Transverse colon (tissue), 4 donors: ENCODE results near the gene JMJD6. TPM values are rescaled to one million over a fixed set of nuclear protein-coding genes. Genes with fewer than 3 reads are reported as not detected.
"Not testable (repeated sequence)": the region's sequence is repeated elsewhere in the genome, so short reads cannot be mapped to it uniquely, and the experiment has no call there.

Experiments used
- DNase-seq: peaks from one replicate; pipeline ENCODE4 v3.0.0-alpha.2; 2019
- H3K27ac ChIP-seq, 4 donors: fragments of 200-600 bp; sonication (generic); 2 replicates each; pipeline ENCODE4 v1.5.1; 2016 to 2018; ENCODE audit warnings: inconsistent platforms in 4 of 4
- H3K27me3 ChIP-seq: fragments of 200-600 bp; sonication (generic); 2 replicates; pipeline ENCODE4 v1.5.1; 2017; ENCODE audit warnings: inconsistent platforms
- H3K36me3 ChIP-seq, 4 donors: fragments of 200-600 bp; sonication (generic); 2 replicates each; pipeline ENCODE4 v1.5.1; 2017 to 2019; ENCODE audit warnings: inconsistent platforms in 4 of 4
- H3K4me1 ChIP-seq, 4 donors: fragments of 200-600 bp; sonication (generic); 2 replicates each; pipeline ENCODE4 v1.5.1; 2017 to 2020; ENCODE audit warnings: inconsistent platforms in 4 of 4
- H3K4me3 ChIP-seq, 4 donors: fragments of 200-600 bp; sonication (generic); 1 replicate in 1 of 4; 2 replicates in 3 of 4; pipeline versions ENCODE4 v1.5.1 to v1.6.1; 2017 to 2019; ENCODE audit warnings: inconsistent platforms in 4 of 4
- H3K9me3 ChIP-seq, 2 donors: fragments of 200-600 bp; sonication (generic); 2 replicates each; pipeline ENCODE4 v1.5.1; 2017 to 2019; ENCODE audit warnings: inconsistent platforms in 2 of 2
- EP300 ChIP-seq: sonication (generic); formaldehyde crosslinking; IDR thresholded peaks from one replicate; pipeline ENCODE4 v1.6.1; 2017; ENCODE audit warnings: antibody characterized with exemption, low read depth
- POLR2A ChIP-seq: fragments of 450-650 bp; IDR thresholded peaks from one replicate; pipeline ENCODE4 v1.6.1; 2016; ENCODE audit warnings: antibody characterized with exemption, mild to moderate bottlenecking, moderate library complexity
- POLR2AphosphoS5 ChIP-seq, 3 donors: sonication (generic); formaldehyde crosslinking; IDR thresholded peaks; one replicate each; pipeline ENCODE4 v1.6.1; 2016; ENCODE audit warnings: antibody characterized with exemption in 3 of 3
- WGBS, 2 donors: methylation state at CpG; one replicate each; pipeline ENCODE4 v1.1.5; 2018; ENCODE audit warnings: low coverage in 1 of 2; 5-methylcytosine and 5-hydroxymethylcytosine counted together
- in situ Hi-C, 4 donors: fragments of 200-750 bp; cut with MboI; loops; one replicate each; pipeline versions ENCODE4 v1.15.0 to v1.15.1; 2017; ENCODE audit warnings: low sequenced_read_pairs in 3 of 4, low pct_ligation_motif_present in 1 of 4, low pct_unique_long_range_greater_than_20kb in 1 of 4
- intact Hi-C: fragments of 100-400 bp; cut with DNase I; formaldehyde crosslinking; loops from one replicate; pipeline ENCODE4 v1.15.1; 2023; ENCODE audit warnings: low total_unique reads
- total RNA-seq, 4 donors: library from RNA; depleted of rRNA; stranded (reverse); fragments of >200 nt; gene quantifications; one replicate each; pipeline ENCODE4 v1.1.0, GENCODE V29; 2016
- TF ChIP-seq, protein P1 (sequence below), 5 experiments: fragments of 200-600 bp in 3 of 5; fragments of 450-650 bp in 2 of 5; sonication (generic) in 3 of 5; IDR thresholded peaks; 1 replicate in 2 of 5; 2 replicates in 3 of 5; pipeline ENCODE4 v1.5.1; 2016 to 2017; ENCODE audit warnings: antibody characterized with exemption in 5 of 5, inconsistent platforms in 3 of 5, mild to moderate bottlenecking in 2 of 5, moderate library complexity in 1 of 5

JMJD6 gene
- total RNA-seq, 4 donors from 2014 or later, result 25.4 to 58.4 (median 26.9) TPM

DNA sequence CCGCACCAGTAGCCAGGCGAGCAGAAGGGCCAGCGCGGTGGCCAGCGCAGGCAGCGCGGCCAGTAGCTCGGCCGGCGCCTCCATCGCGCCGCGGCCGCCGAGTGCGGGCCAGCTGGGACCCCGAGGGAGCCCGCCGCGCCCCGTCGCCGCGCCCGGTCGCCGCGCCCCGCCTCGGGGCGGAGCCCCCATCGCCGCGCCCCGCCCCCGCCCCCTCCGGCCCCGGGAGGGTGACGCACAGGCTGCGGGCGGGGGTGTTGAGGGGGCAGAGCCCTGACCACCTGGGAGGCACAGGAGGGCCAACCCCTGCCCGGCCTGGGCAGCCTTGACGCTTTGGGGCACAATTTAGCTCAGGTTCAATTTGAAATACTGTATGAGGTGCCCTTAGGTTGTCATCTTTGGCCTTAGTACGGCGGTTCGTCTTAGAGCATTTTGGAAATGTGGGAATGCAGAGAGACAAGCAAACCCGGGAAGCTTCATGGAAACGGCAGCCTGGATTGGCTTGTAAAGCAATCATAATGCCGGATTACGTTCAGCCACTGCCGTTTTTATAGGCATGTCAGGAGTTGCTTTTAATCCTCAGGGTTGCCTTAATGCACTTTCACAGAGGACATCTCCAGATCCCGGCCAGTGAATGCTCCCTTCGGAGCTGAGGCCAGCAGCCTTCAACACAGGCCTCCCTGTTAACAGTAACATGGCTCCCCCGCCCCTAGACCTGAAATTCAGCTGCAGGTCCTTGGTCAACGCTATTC lies 15.4 kb downstream of the JMJD6 start, which contains the start of gene MXRA7:
MXRA7 (minus strand) TSS at position 103 of the 749 bp plus-strand sequence; CDS start at position 84, 19 bp downstream.
- Histone ChIP-seq H3K4me3 (peak within 1 kb of the TSS; percentile 42 to 91 (median 57)), H3K27ac (peak within 1 kb of the TSS; percentile 82 to 97 (median 88)), H3K36me3 (peaks cover 0 to 21% (median 0%) of the 10 kb centered on the region in 4 donors), H3K9me3 (no peaks in the 10 kb centered on the region), H3K4me1 (peaks cover 15 to 46% (median 22%) of the 10 kb centered on the region in 4 donors), H3K27me3 (no peaks in the 10 kb centered on the region)
- DNase-seq, result peak; percentile 72
- in situ Hi-C loops (loop anchor here in 1 of 4 donors (25.0 kb wide), 1 partner anchor 174 kb away; the partner anchor contains the start of genes CYGB and PRCD), intact Hi-C loops (no loop called here)
- WGBS, 2 donors, result 15 to 22% methylated on average over 5 to 14 of the region's 56 CpGs
- peak in 1 of 3 donors; percentile 12 for TF ChIP-seq POLR2AphosphoS5 (IDR thresholded peaks at IDR 0.05)
- TF ChIP-seq EP300, result no peak

DNA sequence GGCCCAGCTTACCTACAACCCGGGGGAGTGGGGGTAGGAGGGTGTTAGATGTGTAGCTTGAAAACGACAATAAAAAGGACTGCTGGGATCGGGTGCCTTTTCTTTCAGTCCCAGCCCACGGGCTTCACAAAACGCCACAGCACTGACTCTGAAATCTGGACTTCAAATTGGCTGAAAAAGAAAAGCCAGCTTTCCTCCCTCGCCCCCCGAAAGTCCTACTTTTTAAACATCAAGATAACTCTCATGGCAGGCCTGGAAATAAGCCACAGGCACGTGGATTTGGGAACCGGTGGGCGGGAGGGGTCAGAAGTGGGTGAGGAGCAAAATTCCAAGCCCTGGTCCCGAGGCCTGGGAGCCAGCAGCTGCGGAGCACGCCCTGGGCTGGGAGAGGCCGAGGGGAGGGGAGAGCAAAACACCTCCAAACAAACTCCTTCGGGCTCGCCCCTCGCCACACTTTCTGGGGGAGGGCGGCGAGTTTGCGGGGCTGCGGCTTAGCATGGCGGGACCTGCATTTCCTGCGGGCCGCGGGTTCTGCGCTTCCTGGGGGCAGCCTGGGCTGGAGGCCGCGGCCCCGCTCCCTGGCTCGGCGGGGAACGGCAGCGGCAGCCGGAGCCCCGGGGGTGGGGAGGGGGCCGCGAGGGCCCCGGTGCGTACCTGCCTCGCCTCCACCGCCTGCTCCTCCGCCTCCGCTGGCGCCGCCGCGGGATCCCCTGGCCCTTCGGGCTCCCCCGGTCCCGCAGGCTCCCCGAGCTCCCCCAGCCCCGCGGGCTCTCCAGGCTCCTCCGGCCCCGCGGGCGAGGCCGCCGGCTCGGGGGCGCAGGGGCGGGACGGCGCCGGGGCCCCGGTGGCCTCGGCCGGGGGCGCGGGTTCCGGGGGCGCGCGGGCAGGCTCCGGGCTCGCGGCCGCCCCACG lies 16.2 kb downstream of the JMJD6 start:
- Histone ChIP-seq H3K27ac (peak overlapping the region; percentile 82 to 97 (median 88)), H3K36me3 (peaks cover 0 to 14% (median 0%) of the 10 kb centered on the region in 4 donors), H3K4me3 (peak overlapping the region; percentile 42 to 91 (median 57)), H3K4me1 (peaks cover 10 to 38% (median 22%) of the 10 kb centered on the region in 4 donors)
- H3K27me3 ChIP-seq, H3K9me3 ChIP-seq, DNase-seq, intact Hi-C loops: not testable (repeated sequence)
- 9% methylated on average over 25 of the region's 79 CpGs; no CpG with 5 or more reads in 1 of the 2 donors for WGBS, 2 donors
- in situ Hi-C loops, result loop anchor here in 1 of 4 donors (25.0 kb wide), 1 partner anchor 173 kb away; the partner anchor contains the start of genes CYGB and PRCD

DNA sequence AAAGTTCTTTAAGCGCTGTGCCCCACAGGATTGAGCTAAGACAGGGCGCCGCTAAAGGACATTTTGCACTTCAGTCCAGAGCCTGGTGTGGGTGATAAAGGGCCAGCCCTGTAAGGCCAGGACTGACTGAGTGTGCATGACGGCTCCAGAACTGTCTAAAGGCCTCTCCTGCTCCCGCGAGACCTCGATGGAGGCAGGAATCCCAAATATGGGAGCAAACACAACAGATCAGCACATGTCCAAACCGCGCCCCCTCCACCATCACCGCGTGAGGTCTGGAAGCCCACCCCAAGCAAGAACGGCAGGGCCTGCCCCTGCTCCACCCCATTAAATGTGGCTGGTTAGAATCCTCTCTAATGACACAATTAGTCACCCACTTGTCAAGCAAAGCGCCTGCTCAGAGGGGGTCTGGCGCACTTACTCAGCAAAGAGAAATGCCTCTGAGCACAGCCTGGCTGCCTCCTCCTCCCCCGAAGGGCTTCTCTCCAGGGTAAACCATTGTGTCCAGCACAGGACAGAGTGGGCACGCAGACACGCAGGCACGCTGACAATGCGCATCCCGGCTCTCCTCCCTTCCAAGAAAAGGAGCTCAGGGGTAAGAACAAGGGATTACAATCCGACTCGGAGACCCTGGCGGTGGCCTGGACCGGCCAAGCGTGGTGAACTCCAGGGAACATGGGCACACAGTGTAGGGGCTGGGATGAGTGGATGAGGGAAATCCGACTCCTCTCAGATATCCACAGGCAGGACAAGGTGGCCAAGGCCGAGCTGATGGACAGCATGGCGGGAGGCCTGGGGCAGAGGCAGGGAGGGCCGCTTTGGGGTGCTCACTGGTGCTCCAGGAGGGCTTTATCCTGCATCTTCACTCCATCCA lies 17.1 kb downstream of the JMJD6 start:
- Histone ChIP-seq H3K36me3 (peaks cover 0 to 14% (median 0%) of the 10 kb centered on the region in 4 donors), H3K27me3 (no peaks in the 10 kb centered on the region), H3K4me1 (peaks cover 9 to 30% (median 24%) of the 10 kb centered on the region in 4 donors), H3K4me3 (peak overlapping the region; percentile 42 to 91 (median 57)), H3K27ac (peak overlapping the region; percentile 82 to 97 (median 88)), H3K9me3 (no peaks in the 10 kb centered on the region)
- TF ChIP-seq EP300 (peak; percentile 7), POLR2AphosphoS5 (IDR thresholded peaks at IDR 0.05) (peak; percentile 74 to 78 (median 78)), POLR2A (peak; percentile 69)
- TF ChIP-seq, protein P1, sequence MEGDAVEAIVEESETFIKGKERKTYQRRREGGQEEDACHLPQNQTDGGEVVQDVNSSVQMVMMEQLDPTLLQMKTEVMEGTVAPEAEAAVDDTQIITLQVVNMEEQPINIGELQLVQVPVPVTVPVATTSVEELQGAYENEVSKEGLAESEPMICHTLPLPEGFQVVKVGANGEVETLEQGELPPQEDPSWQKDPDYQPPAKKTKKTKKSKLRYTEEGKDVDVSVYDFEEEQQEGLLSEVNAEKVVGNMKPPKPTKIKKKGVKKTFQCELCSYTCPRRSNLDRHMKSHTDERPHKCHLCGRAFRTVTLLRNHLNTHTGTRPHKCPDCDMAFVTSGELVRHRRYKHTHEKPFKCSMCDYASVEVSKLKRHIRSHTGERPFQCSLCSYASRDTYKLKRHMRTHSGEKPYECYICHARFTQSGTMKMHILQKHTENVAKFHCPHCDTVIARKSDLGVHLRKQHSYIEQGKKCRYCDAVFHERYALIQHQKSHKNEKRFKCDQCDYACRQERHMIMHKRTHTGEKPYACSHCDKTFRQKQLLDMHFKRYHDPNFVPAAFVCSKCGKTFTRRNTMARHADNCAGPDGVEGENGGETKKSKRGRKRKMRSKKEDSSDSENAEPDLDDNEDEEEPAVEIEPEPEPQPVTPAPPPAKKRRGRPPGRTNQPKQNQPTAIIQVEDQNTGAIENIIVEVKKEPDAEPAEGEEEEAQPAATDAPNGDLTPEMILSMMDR (IDR thresholded peaks at IDR 0.05), result no peak
- intact Hi-C loops (no loop called here), in situ Hi-C loops (loop anchor here in 1 of 4 donors (25.0 kb wide), 1 partner anchor 172 kb away; the partner anchor contains the start of genes CYGB and PRCD)
- DNase-seq, result peak; percentile 72
- WGBS, 2 donors, result 66 to 100% methylated on average over 4 to 29 of the region's 29 CpGs

DNA sequence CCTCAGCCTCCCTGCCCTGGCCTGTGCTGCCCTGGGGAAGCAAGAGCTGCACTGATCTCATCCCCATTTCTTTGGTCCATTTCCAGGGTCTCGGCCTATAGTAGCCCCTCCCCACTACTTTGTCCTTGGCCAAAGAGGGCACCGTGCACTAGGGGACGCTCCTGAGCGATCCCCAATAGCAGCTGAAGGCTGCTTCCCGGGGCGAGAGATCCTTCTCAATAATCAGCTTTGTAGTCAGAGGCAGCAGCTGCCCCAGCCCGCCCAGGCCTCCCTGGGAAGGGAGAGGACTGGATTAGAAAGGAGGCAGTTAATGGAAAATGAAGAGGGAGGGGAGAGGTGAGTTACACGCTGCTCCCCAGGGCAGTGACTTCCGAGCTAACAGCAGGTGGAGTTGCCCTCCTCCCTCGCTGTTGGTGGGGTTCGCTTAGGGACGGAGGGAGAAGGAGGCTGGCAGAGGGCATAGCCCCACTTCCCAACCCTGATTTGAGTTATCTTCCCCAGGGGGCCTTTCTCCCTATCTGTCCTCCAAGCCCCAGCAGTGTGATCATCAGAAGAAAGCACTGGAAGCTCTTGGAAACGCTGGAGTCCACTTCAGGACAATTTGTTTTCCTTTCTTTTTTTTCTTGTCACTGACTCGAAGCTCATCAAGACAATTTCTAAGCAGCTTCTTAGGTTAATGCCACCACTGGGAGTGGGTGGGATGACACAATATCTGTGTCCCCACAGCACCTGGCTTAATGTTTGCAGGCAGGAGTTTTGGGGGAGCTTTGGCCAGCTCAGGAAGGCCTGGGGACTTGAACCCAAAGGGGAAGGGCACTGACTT lies 18.2 kb downstream of the JMJD6 start:
- Histone ChIP-seq H3K9me3 (no peaks in the 10 kb centered on the region), H3K4me3 (no peak overlapping the region), H3K4me1 (peaks cover 9 to 33% (median 24%) of the 10 kb centered on the region in 4 donors), H3K36me3 (peaks cover 0 to 3% (median 0%) of the 10 kb centered on the region in 4 donors), H3K27me3 (no peaks in the 10 kb centered on the region), H3K27ac (peak overlapping the region; percentile 82 to 97 (median 88))
- TF ChIP-seq, protein P1 (IDR thresholded peaks at IDR 0.05), result peak in 1 of 5 experiments; percentile 14
- TF ChIP-seq EP300, result no peak
- DNase-seq, result no peak
- intact Hi-C loops, result no loop called here
- 72 to 77% methylated on average over 7 to 14 of the region's 14 CpGs for WGBS, 2 donors
- in situ Hi-C loops, result loop anchor here in 1 of 4 donors (25.0 kb wide), 1 partner anchor 171 kb away; the partner anchor contains the start of genes CYGB and PRCD
